AG04450 (cell line): Measurements from ENCODE around the gene JUNB. TPM values are rescaled to one million over a fixed set of nuclear protein-coding genes. Genes with fewer than 3 reads are reported as not detected.
A peak's percentile ranks its signal among the peaks of the same experiment; 100 is the strongest.
"Not testable (repeated sequence)": the region's sequence is repeated elsewhere in the genome, so short reads cannot be mapped to it uniquely, and the experiment has no call there.

ENCODE experiments used
- CTCF ChIA-PET: fragments of 300-600, 350-600 bp; formaldehyde crosslinking; extraction: SDS; loops from one replicate; lab custom pipeline; 2022; ENCODE audit warnings: antibody characterized with exemption, inconsistent platforms; lab: Charles Lee
- POLR2A ChIA-PET: fragments of 350-600 bp; formaldehyde crosslinking; extraction: SDS; loops from one replicate; lab custom pipeline; 2021; ENCODE audit warnings: antibody characterized with exemption, inconsistent platforms; lab: Yijun Ruan, JAX
- DNase-seq: peaks from one replicate; pipeline ENCODE4 v3.0.0-alpha.2; 2011; ENCODE audit warnings: low read depth, low spot score
- H3K27ac ChIP-seq: one replicate; pipeline ENCODE4 v1.5.1; 2012; ENCODE audit warnings: low read depth, low read length, control low read depth
- H3K27me3 ChIP-seq: one replicate; pipeline ENCODE4 v1.6.0; 2012; ENCODE audit warnings: low read length; ENCODE audit not compliant: control insufficient read depth, insufficient read depth
- H3K4me3 ChIP-seq: 2 replicates; pipeline ENCODE4 v1.5.1; 2011; ENCODE audit warnings: mild to moderate bottlenecking, low read depth, low read length, control low read depth
- H3K9me3 ChIP-seq: 2 replicates; pipeline ENCODE4 v1.5.1; 2012; ENCODE audit warnings: low read length; ENCODE audit not compliant: control insufficient read depth, insufficient read depth
- polyA plus RNA-seq: library from polyadenylated mRNA; depleted of rRNA; stranded (reverse); fragments of >200 nt; gene quantifications from 2 replicates; pipeline ENCODE4 v1.2.3, GENCODE V29; 2011
- TF ChIP-seq, protein P1 (sequence below): IDR thresholded peaks from 2 replicates; pipeline ENCODE4 v1.5.1; 2011; ENCODE audit warnings: low read depth, low read length, control low read depth, inconsistent platforms

JUNB gene
- polyA plus RNA-seq, 1 experiment, result 24.1 TPM

DNA sequence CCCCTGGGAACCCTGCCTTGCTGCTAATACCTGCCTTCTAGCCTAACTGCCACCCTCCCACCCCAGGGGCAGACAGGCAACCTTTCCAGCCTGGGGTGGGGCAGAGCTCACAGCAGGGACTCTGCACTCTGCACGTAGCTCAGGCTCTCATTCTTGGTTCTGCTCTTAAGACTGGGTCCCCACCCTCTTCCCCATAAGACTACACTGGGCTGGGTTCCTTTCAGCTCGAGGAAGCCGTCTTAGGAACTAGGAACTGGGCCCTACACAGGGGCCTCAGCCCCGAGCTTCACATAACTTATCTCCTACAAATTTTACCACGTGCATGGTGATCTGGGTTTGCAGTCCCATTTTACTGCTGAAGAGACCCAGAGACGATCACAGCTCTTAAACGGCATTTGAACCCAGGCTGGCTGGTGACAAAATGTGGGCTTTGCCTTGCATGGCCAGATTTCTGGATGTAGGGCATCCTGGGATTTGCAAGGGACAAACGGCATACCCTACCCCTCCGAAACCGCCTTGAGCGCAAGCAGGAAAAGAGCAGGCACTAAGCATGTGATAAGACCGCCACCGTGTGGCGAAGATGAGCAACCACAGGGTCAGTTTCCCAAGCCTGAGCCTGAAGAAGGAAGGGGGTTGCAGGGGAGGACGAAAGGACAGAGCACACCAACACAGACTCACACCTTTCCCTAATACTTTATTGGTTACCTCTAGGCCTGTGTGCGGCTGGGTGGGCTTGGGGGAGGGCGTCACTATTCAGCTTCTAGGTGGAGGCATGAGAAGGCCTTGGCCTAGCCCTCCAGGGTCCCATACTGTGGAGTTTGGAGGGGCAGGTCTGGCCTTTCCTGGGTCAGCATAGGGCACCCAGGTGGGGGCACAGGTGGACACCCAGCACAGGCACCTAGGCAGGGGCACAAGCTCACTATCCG, 5.1 kb downstream of the JUNB start:
- ChIA-PET POLR2A (interaction anchor here (1.4 to 2.4 kb wide), 4 partner anchors 10 to 36 kb away, joined by 4 to 16 read pairs (median 9); partner anchors contain the start of gene RNASEH2A), CTCF (interaction anchor here (0.6 to 12.2 kb wide), 23 partner anchors 8 to 232 kb away, joined by 3 to 410 read pairs (median 3); partner anchors contain the start of genes HOOK2 and RNASEH2A)
- DNase-seq, result no peak
- TF ChIP-seq, protein P1, sequence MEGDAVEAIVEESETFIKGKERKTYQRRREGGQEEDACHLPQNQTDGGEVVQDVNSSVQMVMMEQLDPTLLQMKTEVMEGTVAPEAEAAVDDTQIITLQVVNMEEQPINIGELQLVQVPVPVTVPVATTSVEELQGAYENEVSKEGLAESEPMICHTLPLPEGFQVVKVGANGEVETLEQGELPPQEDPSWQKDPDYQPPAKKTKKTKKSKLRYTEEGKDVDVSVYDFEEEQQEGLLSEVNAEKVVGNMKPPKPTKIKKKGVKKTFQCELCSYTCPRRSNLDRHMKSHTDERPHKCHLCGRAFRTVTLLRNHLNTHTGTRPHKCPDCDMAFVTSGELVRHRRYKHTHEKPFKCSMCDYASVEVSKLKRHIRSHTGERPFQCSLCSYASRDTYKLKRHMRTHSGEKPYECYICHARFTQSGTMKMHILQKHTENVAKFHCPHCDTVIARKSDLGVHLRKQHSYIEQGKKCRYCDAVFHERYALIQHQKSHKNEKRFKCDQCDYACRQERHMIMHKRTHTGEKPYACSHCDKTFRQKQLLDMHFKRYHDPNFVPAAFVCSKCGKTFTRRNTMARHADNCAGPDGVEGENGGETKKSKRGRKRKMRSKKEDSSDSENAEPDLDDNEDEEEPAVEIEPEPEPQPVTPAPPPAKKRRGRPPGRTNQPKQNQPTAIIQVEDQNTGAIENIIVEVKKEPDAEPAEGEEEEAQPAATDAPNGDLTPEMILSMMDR, result peak; percentile 96
- Histone ChIP-seq H3K9me3 (peaks cover 10% of the 10 kb centered on the region; the same call in 1 of the 2 replicates), H3K4me3 (no peak overlapping the region), H3K27me3 (no peaks in the 10 kb centered on the region), H3K27ac (peak overlapping the region; percentile 39)

DNA sequence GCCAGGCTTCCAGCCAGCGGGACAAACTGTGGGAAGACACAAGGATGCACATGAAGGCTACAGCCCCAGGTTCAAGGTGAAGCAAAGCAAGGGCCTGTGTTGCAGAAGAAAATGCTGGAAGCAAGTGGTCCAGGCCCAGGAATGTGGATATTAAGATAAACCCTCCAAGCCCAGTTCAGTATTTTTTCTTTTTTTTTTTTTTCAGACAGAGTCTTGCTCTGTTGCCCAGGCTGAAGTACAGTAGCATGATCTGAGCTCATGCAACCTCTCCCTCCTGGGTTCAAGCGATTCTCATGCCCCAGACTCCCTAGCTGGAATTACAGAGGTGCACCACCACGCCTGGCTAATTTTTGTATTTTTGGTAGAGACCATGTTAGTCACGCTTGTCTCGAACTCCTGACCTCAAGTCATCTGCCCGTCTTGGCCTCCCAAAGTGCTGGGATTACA, 5.9 kb downstream of the JUNB start:
- ChIA-PET POLR2A (interaction anchor here (2.4 kb wide), 1 partner anchor 19 kb away, joined by 16 read pairs; no protein-coding TSS in a partner anchor), CTCF (interaction anchor here (0.6 to 12.2 kb wide), 11 partner anchors 9 to 1244 kb away, joined by 3 to 410 read pairs (median 11); partner anchors contain the start of genes HOOK2 and RNASEH2A)
- no peaks in the 10 kb centered on the region for H3K27me3 ChIP-seq
- H3K9me3 ChIP-seq, result peaks cover 7% of the 10 kb centered on the region; the same call in 1 of the 2 replicates
- no peak overlapping the region for H3K4me3 ChIP-seq
- TF ChIP-seq, protein P1, result no peak
- DNase-seq, result no peak
- no peak overlapping the region for H3K27ac ChIP-seq

DNA sequence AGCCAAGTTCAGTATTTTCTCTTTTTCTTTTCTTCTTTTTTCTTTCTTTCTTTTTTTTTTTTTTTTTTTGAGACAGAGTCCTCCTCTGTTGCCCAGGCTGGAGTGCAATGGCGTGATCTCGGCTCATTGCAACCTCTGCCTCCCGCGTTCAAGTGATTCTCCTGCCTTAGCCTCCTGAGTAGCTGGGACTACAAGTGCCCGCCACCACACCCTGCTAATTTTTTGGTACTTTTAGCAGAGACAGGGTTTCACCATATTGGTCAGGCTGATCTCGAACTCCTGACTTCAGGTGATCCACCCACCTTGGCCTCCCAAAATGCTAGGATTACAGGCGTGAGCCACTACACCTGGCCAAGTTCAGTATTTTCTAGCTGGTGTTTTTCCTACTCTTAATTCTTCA, 6.3 kb downstream of the JUNB start:
- H3K27ac ChIP-seq, POLR2A ChIA-PET, H3K27me3 ChIP-seq, H3K9me3 ChIP-seq, H3K4me3 ChIP-seq, DNase-seq: not testable (repeated sequence)
- CTCF ChIA-PET, result interaction anchor here (0.6 to 12.2 kb wide), 10 partner anchors 8 to 1243 kb away, joined by 3 to 410 read pairs (median 12); partner anchors contain the start of genes GCDH, HOOK2 and RNASEH2A

DNA sequence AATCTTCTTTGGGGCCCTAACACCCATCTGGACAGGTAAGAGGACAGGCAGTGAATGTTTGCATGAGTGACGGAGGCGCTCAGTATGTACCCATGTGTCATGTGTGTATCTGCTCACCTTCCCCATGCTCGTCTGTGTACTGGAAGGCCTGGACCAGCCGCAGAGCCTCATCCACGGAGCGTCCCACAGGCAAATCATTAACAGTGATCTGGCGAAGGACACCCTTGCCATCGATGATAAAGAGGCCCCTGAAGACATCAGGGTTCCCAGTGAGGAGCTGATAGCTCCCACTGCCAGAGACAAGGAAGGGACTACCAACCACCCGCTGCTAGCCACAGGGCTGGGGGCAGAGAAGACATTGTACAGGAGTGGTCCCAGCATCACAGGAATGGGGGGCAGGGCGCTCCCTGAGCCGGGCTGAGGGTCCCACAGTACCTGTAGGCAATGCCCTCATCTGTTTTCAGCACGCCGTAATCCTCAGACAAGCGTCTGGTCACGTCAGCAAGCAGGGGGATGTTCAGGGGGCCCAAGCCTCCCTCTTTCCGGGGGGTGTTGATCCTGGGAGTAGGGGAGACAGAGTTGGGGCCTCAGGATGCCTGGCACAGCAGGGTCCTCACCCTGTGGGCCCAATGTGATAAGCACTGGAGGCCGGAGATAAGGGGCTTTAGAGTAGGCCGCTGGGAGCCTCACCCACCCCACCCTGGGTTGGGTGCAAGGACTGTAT, 8.6 kb downstream of the JUNB start:
- Histone ChIP-seq H3K9me3 (no peaks in the 10 kb centered on the region; the same call in 1 of the 2 replicates), H3K27ac (no peak overlapping the region), H3K27me3 (no peaks in the 10 kb centered on the region), H3K4me3 (no peak overlapping the region; the same call in 1 of the 2 replicates)
- CTCF ChIA-PET, result interaction anchor here (0.5 to 12.2 kb wide), 3 partner anchors 36 to 103 kb away, joined by 5 to 410 read pairs (median 47); partner anchors contain the start of gene FBXW9
- DNase-seq, result no peak
- TF ChIP-seq, protein P1, result no peak
- POLR2A ChIA-PET, result no interaction called here

DNA sequence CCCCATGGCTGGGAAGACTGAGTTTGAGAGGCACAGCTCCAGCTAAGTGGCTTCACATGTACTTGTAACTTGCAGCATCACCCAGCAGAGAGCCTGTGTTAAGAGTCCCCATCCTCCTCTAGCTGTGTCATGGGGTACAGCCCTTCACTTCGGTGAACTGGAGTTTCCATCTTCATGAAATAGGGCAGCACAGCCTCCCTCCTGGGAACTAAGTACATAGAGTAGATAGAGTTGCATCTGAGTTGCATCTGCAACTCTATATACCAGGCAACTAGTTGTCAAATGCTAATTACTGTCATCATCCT, 9.1 kb downstream of the JUNB start:
- CTCF ChIA-PET, result interaction anchor here (5.2 to 12.2 kb wide), 2 partner anchors 36 to 44 kb away, joined by 47 to 410 read pairs; no protein-coding TSS in a partner anchor

More for the DNA sequence above, 9.1 kb downstream of the JUNB start:
- Histone ChIP-seq H3K27me3 (no peaks in the 10 kb centered on the region), H3K9me3 (no peaks in the 10 kb centered on the region; the same call in 1 of the 2 replicates), H3K27ac (no peak overlapping the region), H3K4me3 (peak overlapping the region; percentile 93)
- TF ChIP-seq, protein P1, result no peak
- POLR2A ChIA-PET, result interaction anchor here (2.4 kb wide), 1 partner anchor 9 kb away, joined by 11 read pairs; the partner anchor contains the start of gene JUNB
- no peak for DNase-seq
